Stimulated activated CD8-positive, alpha-beta memory T cell treated with anti-CD3 and anti-CD28 coated beads, Interleukin-7, amount 100 ng/mL, for 48 hours (primary cell): ENCODE results near the gene IFNG.

ENCODE experiments used
- DNase-seq, 2 donors: peaks; one replicate each; pipeline ENCODE4 v3.0.0-alpha.2; 2020; ENCODE audit warnings: low read depth in 1 of 2; ENCODE audit errors: extremely low read depth in 1 of 2

The IFNG gene

DNA sequence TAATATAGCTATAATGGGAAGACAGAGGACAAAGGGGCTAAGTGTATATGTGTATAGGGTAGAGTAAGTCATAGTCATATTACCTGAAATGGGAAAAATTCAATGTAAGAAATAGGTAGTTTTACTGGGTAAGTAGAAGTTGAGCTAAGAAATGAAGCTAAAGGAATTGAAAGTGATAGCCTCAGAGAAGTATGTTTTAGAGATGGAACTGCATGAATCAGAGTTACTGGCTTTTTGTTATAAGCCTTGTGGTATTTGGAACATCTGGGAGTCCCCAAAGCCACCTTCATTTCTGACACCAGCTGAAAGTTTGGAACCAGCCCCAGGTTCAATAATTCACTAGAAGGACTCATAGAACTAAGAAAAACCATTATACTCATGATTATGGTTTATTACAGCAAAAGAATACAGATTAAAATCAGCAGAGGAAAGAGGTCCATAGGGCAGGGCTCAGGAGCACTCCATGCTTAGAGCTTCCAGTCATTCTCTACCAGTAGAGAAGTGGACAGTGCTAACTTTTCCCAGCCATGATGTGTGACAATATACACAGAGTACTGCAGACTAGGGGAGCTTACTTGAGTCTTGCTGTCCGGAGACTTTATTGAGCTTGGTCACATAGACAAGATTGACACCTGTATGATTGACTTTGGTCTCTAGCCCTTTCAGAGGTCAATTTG, 9.8 kb upstream of the IFNG start:
- no peak for DNase-seq

DNA sequence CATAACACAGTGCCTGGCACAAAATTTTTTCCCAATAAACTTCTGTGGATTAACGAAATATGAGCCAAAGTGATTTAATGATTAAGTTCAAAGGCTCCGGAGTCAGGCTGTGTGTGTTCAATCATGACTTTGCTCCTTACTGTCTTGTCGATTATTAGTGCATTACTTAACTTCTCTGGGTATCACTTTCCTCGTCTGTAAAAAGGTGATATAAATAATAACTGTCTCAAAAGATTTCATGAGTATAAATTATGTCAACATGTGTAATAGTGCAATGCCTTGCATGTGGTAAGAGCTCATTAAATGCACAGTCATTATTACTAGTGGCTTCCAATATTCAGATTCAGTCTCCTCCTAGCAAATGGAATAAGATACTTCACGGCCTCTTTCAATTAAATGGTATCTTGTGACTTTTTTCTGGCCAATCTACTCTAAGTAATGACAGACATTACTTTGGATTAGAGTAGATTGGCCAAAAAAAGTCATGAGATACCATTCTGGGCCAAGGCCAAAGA, 6.8 kb upstream of the IFNG start:
- DNase-seq: no peak

DNA sequence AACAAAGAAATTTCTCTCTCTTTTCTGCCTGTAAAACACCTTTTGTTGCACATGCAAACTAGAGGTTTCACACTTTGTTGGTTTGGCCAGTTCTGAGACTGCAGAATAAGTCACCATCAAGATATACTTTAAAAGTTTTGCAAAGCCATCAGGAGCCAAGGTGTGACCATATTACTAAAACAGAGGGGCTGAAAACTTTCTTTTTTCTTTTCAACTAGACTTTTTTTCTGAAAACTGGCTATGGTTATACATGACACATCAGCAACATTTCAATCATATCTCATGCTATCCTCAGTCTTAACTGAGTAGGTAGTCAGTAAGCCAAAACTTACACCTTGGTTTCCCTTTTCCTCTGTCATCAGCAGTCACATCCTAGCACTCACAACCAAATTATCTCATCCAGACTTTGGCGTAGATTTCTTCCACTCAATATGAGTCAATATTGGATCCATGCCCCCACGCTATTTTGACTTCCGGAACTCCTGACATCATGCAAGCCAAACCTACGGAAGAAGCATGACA, 4.1 kb upstream of the IFNG start:
- DNase-seq: no peak

DNA sequence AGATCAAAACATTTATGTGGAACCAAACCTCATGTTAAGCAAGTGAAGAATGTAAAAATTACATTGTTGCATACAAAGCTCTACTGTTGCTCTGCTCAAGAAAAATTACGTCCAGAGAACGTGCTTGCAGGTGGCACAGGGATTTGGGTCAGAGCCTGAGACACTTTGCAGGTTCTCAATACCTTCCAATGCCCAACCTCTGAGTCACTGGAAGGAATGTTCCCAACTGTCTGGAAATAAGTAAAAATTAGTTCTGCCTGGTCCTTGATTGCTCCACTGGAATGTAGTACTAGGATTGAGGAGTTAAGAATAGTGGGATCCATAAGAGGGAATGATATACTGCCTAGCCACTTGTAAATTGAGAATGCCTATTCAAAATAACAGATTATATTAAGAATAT, 2.8 kb upstream of the IFNG start:
- no peak for DNase-seq

DNA sequence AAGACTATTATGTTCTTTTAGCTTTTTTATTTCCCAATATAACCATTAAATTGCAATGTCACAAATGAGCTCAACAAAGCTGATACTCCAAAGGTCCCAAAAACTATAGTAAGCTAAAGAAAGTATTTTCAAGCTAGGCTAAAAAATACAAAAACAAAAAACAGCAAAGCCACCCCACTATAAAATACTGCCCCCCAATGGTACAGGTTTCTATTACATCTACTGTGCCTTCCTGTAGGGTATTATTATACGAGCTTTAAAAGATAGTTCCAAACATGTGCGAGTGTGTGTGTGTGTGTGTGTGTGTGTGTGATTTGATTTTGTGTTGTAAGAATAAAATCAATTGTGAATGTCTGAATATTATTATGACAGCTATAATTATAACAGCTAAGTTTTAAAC, 1.1 kb downstream of the IFNG start:
- no peak for DNase-seq

DNA sequence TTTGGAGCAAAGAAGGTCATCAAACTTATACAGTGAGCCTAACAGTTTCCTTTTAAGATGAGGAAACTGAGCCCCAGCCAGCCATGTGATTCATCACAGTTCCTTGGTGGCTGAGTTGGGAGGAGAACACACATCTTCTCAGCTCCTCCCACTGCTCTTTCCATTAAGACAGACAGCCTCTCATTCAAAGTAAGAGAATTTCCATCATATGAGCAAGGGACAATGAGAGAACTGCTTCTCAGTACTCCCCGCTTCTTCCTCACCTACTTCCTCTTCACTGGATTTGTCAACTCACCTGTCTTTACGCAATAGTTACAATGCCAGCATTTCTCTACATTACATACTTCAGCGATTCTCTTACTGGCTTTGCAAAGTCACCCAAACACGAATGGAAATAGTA, 2.2 kb downstream of the IFNG start:
- DNase-seq: peak in 1 of 2 donors; percentile 20

DNA sequence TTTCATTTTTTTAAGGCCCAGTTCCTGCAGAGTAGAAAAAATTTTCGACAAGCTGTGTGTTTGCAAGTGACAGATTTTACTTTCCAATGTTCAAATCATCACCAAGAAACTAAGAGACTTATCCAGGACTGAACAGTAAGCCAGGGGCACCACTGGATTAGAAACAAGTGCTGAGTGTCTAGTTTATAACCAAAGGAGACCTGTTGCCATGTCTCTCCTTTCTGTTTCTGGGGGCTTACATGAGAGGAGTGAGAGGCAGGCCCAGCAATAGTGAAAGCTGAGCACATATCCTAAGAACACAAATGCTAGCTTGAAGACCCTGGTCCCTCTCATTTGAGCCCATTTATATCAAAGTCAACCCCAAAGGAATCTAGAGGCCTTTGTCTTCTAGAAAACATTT, 2.9 kb downstream of the IFNG start:
- DNase-seq: no peak

DNA sequence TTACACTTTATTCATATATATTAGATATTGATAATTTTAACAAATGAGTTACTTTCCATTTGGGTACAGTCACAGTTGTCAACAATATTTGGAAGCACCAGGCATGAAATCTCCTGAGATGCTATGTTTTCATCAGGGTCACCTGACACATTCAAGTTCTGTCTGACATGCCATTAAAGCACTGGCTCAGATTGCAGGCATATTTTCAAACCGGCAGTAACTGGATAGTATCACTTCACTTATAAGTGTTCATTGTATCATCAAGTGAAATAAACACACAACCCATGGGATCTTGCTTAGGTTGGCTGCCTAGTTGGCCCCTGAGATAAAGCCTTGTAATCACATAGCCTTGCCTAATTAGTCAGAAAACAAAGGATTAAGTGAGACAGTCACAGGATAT, 4.8 kb downstream of the IFNG start:
- no peak for DNase-seq

DNA sequence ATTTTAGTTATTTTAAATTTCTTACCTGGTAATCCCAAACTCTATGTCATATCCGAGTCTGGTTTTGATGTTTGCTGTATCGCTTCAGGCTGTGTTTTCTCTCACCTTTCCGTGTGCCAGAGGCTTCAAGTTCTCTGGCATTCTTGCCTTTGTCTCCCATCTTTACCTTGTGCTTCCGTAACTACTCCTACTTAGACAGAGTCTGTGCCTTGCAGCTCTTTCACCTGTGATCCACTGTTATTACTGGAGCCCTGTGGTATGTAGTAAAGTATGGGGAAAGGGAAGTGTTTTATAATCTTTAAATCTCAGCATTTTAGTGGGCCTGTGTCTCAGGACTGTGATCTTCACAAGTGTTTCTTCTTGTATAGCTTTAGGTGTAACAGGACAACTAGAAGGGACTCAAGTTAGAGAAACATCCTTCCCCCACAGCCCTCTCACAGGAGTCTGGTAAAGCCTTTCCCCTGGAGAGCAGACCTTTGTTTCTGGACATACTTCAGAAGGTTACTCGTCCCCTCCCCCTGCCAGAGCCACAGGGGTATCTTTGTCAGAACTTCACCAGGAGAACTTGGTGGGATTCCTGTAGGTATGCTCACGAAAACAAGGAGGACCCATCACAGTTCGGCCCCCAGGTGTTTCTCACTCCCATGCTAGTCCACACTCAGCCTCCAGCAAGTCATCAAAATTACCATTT, 11.1 kb downstream of the IFNG start:
- DNase-seq: no peak

DNA sequence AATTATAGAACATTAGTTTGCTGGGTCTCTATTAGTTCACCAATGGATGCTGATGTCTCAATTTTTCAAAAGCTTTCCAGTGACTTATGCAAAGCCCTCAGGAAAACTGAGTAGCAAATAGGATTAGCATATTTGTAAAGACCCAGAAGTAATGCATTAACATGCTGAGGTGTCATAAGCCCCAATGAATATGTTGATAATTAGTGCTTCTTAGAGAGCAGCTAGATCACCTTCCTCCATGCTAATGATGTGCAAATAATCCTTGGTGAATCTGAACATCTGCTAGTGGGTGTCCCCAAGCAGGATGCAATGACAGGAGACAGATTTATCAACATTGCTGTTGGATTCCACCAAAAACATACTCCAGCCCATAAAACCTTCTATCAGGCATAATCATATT, 19.0 kb downstream of the IFNG start:
- no peak for DNase-seq

DNA sequence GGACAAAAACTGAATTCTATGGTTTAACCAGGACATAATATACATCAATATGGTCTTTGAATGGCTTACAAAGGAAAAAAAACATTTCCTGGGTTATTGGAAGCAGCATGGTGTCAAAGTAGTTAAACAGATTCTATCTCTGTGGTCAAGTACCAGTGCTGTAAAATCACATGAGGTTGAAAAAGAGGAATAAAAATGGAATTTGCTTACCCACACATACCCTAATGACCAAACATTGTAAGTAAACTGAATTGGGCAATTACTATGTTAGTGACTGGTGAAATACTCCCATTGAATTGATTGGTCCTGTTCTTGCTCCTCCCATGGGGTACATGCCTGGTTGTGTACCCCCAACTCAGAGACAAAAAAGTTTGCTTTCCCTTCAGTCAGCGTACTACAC, 19.6 kb downstream of the IFNG start:
- no peak for DNase-seq

DNA sequence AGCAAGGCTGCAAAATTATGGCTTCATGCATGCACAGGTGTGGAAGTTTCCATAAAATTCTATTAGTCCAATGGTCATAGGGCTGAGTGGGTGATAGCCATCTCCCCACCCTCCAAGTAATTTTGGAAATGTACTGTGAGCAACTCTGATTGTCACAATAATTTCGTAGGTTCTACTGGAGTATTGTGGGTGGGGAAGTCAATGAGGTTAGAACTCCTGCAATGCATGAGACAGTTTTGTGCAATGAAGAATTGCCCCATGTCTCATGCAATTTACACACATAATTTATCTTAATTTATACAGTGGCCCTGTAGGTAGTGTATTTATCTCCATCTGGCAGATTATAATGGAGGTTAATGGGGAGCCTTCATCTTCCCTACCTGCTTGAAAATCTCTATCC, 20.5 kb downstream of the IFNG start:
- no peak for DNase-seq

DNA sequence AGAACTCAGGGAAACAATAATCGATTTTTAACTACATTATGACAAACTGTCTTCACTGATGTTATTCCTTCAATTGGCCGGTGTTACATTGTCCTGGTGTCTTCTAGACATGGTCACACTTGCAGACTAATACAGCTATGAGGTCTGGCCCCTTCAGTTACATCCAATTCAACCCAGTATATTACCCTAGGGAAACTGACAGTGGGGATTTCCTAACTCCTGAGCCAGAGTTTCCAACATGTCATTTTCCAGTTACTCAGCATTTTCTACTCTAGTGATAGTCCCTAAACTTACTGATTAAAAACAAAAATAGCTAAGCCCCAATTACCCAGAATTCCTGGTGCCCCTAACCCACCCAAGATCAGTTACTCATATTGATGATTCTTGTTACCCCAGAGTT, 21.1 kb downstream of the IFNG start:
- no peak for DNase-seq

DNA sequence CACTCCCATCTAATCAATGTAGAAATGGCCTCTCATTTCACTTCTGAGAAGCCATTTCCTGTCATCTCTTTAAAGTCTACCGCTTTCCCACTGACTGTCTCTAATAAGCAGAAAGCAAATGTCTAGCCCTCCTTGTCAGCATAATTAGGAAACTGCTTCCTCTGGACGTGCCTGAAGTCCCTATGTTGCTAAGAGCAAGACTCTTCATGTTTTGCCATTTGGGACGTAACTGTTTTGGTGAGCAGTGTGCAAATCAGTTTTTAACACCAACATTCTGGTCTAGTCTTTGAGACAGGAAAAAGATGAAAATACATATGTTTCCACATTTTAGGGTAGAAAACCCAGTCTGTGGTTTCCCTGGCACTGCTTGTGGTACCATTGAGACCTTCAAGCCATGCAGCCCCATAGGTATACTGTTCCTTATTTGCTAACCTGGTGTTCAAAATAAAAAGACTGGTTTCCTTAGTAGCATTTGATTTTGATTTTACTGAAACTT, 22.2 kb downstream of the IFNG start:
- no peak for DNase-seq

DNA sequence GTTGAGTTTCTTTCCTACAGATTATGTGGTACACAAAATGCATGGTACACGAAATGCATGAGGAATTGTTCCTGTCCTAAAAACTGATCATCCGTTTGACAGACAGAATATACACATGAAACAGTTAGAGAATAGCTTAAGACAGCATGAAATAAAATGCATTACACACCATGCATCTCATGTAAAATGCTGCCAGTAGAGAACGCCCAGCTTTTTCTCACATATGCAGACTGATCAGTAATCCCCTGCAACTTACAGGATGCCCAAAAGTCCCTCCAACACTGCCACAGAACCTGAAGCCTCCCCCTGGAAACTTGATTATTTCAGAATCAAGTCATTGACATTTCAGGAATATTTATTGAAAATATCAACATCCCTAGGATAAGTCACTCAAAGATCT, 24.0 kb downstream of the IFNG start:
- no peak for DNase-seq

DNA sequence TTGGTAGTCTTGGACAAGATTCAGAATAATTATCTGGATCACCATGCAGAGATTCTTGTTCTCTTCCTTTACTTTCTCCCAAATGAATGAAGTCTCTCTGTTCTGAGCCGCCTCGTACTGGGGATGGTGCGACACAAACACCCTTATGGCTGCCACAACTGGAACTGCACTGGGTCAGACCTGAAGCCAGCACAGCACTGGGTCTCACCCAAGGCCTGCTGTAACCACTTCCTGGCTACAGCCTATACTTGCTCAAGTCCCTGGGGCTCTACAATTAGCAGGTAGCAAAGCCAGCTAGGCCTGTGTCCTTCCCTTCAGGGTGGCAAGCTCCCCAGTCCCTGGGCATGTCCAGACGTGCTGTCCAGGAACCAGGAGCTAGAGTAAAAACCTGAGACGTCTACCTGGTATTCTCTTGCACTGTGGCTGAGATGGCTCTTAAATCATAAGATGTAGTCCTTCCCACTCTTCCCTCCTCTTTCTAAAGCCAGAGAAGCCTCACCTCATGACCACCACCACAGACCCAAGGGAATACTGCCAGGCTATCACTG, 27.6 kb downstream of the IFNG start:
- no peak for DNase-seq

DNA sequence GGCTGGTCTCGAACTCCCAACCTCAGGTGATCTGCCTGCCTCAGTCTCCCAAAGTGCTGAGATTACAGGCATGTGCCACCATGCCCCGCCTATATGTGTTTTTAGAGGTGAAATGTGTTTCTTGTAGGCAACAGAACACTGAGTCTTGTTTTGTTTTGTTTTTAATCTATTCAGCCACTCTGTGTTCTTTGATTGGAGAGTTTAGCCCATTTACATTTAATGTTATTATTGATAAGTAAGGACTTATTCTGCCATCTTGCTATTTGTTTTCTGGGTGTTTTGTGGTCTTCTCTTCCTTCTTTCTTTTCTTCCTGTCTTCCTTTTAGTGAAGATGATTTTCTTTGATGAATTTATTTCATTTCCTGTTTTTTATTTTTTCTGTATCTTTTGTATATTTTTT, 29.6 kb downstream of the IFNG start:
- DNase-seq: no peak

DNA sequence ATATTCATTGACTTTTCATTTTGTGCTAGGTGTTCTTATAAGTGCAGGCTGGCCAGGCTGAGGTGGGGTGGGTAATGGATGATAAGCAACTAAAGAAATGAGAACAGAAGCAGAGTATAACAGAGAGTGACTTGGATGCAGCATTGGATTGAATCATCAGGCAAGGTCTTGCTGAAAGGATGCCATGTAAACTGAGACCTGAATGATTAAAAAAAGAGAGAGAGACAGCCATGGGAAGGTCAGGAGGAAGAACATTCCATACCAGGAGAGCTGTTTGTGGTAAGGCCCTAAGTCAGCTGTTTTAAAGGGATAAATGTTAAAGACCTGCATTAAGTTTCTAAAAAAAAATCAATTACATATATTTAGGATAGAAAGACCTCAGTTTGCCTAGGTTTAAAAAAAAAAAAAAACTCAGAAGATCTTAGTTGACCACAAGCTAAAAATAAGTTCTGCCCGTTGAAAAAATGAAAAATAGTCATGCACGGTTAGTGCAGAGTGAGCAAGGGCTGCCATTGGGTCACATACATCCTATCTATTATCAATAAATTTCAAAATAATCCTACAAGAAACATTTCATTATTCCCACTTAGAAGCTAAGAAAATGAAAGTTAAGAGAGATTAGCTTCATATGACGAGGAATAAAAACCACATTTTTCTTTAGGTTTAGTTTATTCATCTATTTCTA, 37.2 kb downstream of the IFNG start:
- no peak for DNase-seq

DNA sequence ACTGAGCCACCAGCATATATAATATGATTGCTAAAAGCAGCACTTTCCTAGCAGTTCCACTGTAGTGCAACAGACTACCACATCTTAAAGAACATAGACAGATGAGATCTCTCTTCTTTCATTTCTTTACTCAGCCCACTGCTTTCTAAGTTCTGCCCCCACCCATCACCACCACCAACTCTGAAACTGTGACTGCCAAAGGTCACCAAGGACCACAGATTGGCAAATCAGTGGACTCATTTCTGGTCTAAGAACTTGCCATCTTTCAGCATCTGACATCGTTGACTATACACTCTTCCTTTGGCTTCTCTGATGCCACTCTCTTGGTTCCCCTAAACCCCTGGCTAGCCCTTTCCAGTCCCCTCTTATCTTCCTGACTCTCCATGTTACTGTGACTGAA, 38.4 kb downstream of the IFNG start:
- peak; percentile 32 to 69 for DNase-seq

DNA sequence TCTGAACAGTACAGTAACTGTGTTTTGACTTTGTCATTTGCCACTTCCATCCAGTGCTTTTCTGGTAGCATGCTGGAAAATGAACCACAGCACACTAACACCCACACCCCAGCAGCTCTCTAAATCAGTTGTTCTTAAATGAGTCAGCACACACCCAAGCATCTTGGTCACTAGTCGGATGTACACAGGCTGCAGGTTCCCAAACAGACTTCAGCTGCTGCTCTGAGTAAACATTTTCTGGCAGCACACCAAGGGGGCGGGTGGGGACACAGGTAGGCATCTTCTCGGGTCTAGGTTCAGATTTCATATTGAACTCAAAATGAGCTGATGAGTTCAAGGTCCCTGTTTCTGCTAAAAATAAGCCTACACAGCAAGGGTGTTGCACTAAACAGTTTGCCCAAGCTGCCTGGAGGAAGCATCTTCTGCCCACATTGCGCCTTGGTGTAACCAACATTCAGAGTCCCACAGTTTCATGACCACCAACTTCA, 39.8 kb downstream of the IFNG start:
- peak; percentile 35 to 75 for DNase-seq

DNA sequence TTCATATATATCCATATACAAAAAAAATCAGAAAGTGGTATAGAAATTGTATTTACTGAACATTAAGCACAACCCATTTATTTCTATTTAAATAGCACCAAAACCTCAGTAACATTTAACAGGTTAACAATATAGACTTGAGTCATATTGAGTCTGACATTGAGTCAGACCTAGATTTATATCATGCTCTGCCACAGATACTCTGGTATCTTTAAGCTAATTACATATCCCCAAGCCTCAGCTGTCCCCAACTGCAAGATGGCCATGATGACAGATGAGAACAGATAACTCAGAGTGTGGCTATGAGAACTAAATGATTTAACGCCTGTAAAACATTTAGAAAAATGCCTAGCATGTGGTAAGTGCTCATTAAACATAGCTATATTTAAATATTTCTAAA, 40.3 kb downstream of the IFNG start:
- DNase-seq: no peak
